HUES48 (cell line): ENCODE data around the gene GLCCI1.

Experiments
- H3K27ac ChIP-seq: one replicate; pipeline ENCODE4 v1.7.0; 2013; ENCODE audit warnings: low read depth, low read length, inconsistent platforms
- H3K27me3 ChIP-seq: 2 replicates; pipeline ENCODE4 v1.6.1; 2013; ENCODE audit warnings: mild to moderate bottlenecking, low read length; ENCODE audit not compliant: control insufficient read depth, insufficient read depth
- H3K36me3 ChIP-seq: 2 replicates; pipeline ENCODE4 v1.6.1; 2013; ENCODE audit warnings: low read length; ENCODE audit not compliant: control insufficient read depth, insufficient read depth
- H3K4me1 ChIP-seq: 2 replicates; pipeline ENCODE4 v1.6.1; 2013; ENCODE audit warnings: mild to moderate bottlenecking, low read length; ENCODE audit not compliant: control insufficient read depth, insufficient read depth
- H3K4me3 ChIP-seq: 2 replicates; pipeline ENCODE4 v1.5.1; 2013; ENCODE audit warnings: mild to moderate bottlenecking, low read depth, low read length
- H3K9ac ChIP-seq: 2 replicates; pipeline ENCODE4 v1.6.1; 2013; ENCODE audit warnings: mild to moderate bottlenecking, low read depth, low read length, moderate library complexity
- H3K9me3 ChIP-seq: 2 replicates; pipeline ENCODE4 v1.6.1; 2013; ENCODE audit warnings: low read length; ENCODE audit not compliant: control insufficient read depth, insufficient read depth

GLCCI1 gene

GRCh38 chr7:8119262-8119661 is 150.7 kb downstream of the GLCCI1 start:
- Histone ChIP-seq H3K27me3 (no peaks in the 10 kb centered on the region), H3K27ac (no peak overlapping the region), H3K36me3 (no peaks in the 10 kb centered on the region), H3K4me3 (no peak overlapping the region), H3K9ac (no peak overlapping the region), H3K9me3 (no peaks in the 10 kb centered on the region), H3K4me1 (peaks cover 10% of the 10 kb centered on the region)

GRCh38 chr7:8120390-8121058 is 151.9 kb downstream of the GLCCI1 start:
- H3K9me3 ChIP-seq: no peaks in the 10 kb centered on the region
- no peaks in the 10 kb centered on the region for H3K36me3 ChIP-seq
- H3K27me3 ChIP-seq: no peaks in the 10 kb centered on the region
- H3K27ac ChIP-seq: no peak overlapping the region
- H3K4me3 ChIP-seq: no peak overlapping the region
- H3K9ac ChIP-seq: no peak overlapping the region
- peaks cover 10% of the 10 kb centered on the region for H3K4me1 ChIP-seq

GRCh38 chr7:8121243-8121642 is 152.6 kb downstream of the GLCCI1 start:
- Histone ChIP-seq H3K27ac (no peak overlapping the region), H3K9ac (no peak overlapping the region), H3K27me3 (no peaks in the 10 kb centered on the region), H3K4me3 (no peak overlapping the region), H3K4me1 (peaks cover 10% of the 10 kb centered on the region), H3K9me3 (no peaks in the 10 kb centered on the region), H3K36me3 (no peaks in the 10 kb centered on the region)

GRCh38 chr7:8125680-8126444 is 157.3 kb downstream of the GLCCI1 start:
- Histone ChIP-seq H3K27ac (no peak overlapping the region), H3K27me3 (no peaks in the 10 kb centered on the region), H3K9me3 (no peaks in the 10 kb centered on the region), H3K4me1 (no peaks in the 10 kb centered on the region), H3K4me3 (no peak overlapping the region), H3K36me3 (no peaks in the 10 kb centered on the region), H3K9ac (no peak overlapping the region)

- Histone ChIP-seq H3K9me3 (no peaks in the 10 kb centered on the region), H3K4me1 (no peaks in the 10 kb centered on the region), H3K27ac (no peak overlapping the region)
Measured at GRCh38 chr7:8126601-8127167, 158.1 kb downstream of the GLCCI1 start.

GRCh38 chr7:8128449-8129317 is 160.1 kb downstream of the GLCCI1 start:
- no peaks in the 10 kb centered on the region for H3K27me3 ChIP-seq
- no peak overlapping the region for H3K4me3 ChIP-seq
- no peak overlapping the region for H3K9ac ChIP-seq
- no peaks in the 10 kb centered on the region for H3K36me3 ChIP-seq
- H3K9me3 ChIP-seq: no peaks in the 10 kb centered on the region
- H3K27ac ChIP-seq: no peak overlapping the region
- H3K4me1 ChIP-seq: no peaks in the 10 kb centered on the region

More at GRCh38 chr7:8126601-8127167, 158.1 kb downstream of the GLCCI1 start:
- Histone ChIP-seq H3K27me3 (no peaks in the 10 kb centered on the region), H3K36me3 (no peaks in the 10 kb centered on the region), H3K9ac (no peak overlapping the region), H3K4me3 (no peak overlapping the region)

DNA sequence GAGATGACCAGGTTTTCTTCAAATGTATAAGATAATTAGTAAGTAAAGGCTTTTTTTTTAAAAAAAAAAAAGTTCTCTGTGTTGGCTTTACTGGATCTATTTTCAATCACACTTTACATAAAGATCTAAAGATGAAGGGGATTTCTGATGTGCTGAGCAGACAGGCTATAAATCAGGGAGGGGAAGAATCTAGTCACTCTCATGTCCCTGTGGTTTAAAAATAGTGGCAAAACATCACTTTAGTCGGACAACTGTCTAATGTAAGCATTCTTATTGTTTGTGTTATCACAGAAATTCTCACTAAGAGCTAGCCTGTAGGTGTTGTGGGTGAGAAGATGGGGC is 160.7 kb downstream of the GLCCI1 start:
- no peak overlapping the region for H3K4me3 ChIP-seq
- no peak overlapping the region for H3K27ac ChIP-seq
- H3K9ac ChIP-seq: no peak overlapping the region
- no peaks in the 10 kb centered on the region for H3K9me3 ChIP-seq
- H3K27me3 ChIP-seq: no peaks in the 10 kb centered on the region
- no peaks in the 10 kb centered on the region for H3K4me1 ChIP-seq
- H3K36me3 ChIP-seq: no peaks in the 10 kb centered on the region

DNA sequence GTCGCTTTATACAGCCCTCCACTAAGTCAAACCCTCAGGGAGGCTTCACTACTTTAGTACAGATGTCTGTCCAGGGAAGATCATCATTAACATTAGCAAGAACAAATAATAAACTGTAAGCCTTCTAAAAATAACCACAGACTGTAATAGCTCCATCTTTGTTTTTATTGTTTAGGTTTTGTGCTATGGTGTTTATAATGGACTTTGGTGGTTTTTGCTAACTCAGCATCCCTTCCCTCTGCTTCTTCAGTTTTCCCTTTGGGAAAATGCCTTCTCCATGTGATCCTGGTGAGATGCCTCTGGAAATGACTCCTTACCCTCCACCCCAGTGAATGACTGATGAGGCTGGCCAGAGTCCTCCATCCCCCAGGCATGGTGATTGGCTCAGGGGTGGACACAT is 162.1 kb downstream of the GLCCI1 start:
- H3K9ac ChIP-seq: no peak overlapping the region
- H3K4me3 ChIP-seq: no peak overlapping the region
- H3K27ac ChIP-seq: no peak overlapping the region
- H3K27me3 ChIP-seq: no peaks in the 10 kb centered on the region
- no peaks in the 10 kb centered on the region for H3K36me3 ChIP-seq
- no peaks in the 10 kb centered on the region for H3K9me3 ChIP-seq
- H3K4me1 ChIP-seq: no peaks in the 10 kb centered on the region

DNA sequence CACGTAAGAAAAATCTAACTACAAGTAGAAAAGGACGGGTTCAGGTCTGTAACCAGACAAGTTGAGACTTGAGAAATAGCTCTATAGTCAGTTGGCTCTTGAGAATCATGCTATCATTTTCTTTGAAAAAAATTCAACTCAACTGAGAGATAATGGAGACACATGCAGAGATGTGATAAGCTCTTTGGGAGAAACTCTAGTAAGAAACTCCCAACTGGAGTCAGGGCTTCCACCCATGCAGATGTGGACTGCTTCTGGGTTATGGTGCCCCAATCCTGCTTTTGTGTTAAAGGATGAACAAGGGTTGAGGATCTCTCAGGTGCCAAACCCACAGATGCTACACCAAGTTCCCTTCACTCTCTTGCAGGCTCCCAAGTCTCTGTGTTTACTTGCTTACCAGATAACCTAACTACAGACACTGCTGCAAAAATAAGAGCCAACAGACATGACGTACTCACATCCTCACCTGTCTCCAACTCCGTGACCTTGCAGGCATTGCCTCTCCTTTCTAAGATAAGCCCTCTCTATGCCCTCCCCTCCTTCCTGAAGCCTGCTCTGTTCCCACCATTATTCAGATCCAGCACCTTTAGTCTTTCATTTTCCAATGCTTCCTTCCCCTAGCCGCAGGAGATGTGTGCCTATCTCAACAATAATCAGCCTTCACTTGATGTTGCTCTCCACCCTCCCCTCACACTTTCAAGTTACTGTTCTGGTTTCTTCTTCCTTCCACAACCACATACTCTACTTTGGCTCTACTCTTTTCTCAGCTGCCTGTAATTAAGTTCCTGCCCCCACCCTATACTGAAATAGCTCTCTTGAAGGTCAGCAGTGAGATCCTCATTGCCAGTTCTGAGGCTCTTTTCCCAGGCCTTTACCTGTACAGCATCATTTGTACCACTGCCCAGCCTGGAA is 163.4 kb downstream of the GLCCI1 start:
- Histone ChIP-seq H3K4me3 (no peak overlapping the region), H3K27me3 (no peaks in the 10 kb centered on the region), H3K4me1 (no peaks in the 10 kb centered on the region), H3K36me3 (no peaks in the 10 kb centered on the region), H3K27ac (no peak overlapping the region), H3K9ac (no peak overlapping the region), H3K9me3 (no peaks in the 10 kb centered on the region)

GRCh38 chr7:8133188-8133848 is 164.7 kb downstream of the GLCCI1 start:
- H3K4me3 ChIP-seq: no peak overlapping the region
- H3K27me3 ChIP-seq: no peaks in the 10 kb centered on the region
- no peaks in the 10 kb centered on the region for H3K9me3 ChIP-seq
- H3K36me3 ChIP-seq: no peaks in the 10 kb centered on the region
- H3K9ac ChIP-seq: no peak overlapping the region
- H3K27ac ChIP-seq: no peak overlapping the region
- H3K4me1 ChIP-seq: no peaks in the 10 kb centered on the region
